22Rv1 (cell line): ENCODE measurements around the gene MRC1.
A peak's percentile ranks its signal among the peaks of the same experiment; 100 is the strongest.

Source experiments
- H3K27ac ChIP-seq: fragments of 450-650 bp; 2 replicates; pipeline ENCODE4 v1.5.1; 2017
- CTCF ChIP-seq: fragments of 450-650 bp; IDR thresholded peaks from 2 replicates; pipeline ENCODE4 v1.5.1; 2017; ENCODE audit warnings: mild to moderate bottlenecking
- ZFX ChIP-seq: fragments of 450-650 bp; IDR thresholded peaks from 2 replicates; pipeline ENCODE4 v1.6.1; 2017; ENCODE audit warnings: antibody characterized with exemption, borderline replicate concordance

Gene MRC1

DNA sequence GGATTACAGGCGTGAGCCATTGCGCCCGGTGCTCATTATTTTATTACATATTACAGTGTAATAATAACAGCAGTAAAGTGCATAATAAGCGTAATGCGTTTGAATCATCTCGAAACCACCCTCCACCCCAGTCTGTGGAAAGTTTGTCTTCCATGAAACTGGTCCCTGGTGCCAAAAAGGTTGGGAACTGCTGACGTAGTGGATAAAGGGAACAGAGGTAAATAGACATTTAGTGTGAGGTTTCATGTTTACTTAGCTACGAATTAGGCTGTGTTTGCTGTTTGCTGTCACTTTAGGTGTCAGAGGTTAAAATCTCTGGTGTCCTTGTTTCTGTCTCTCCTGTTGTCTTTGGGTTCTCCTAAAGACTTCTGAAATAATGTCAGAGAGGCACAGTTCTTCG, 82.3 kb downstream of the MRC1 start:
- TF ChIP-seq ZFX (no peak), CTCF (no peak)
- no peak overlapping the region for H3K27ac ChIP-seq

DNA sequence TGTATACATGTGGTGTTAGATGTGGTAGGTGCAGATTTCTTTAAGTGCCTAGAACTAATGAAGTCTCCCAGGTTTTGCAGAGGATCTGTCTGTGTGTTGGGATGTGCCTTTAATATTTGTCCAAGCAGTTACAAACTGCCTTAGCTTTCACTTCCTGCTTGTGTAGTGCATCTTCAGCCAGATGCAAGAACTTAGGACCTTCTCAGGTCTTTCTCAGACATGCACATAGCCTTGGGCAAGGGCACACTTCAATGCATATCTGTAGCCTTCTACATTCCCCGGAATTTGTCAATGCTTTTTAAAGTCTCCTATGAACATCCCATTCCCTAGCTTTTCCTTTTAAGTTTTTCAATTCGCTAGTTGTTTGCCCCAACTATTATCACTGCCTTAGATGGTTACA, 95.4 kb downstream of the MRC1 start:
- no peak for TF ChIP-seq CTCF
- TF ChIP-seq ZFX, result no peak
- no peak overlapping the region for H3K27ac ChIP-seq

GRCh38 chr10:17905491-17905890, 96.3 kb downstream of the MRC1 start:
- TF ChIP-seq ZFX, result no peak
- no peak for TF ChIP-seq CTCF
- H3K27ac ChIP-seq, result no peak overlapping the region

- H3K27ac ChIP-seq, result no peak overlapping the region
- no peak for TF ChIP-seq CTCF
- no peak for TF ChIP-seq ZFX
Measured at GRCh38 chr10:17906002-17906401, 96.9 kb downstream of the MRC1 start.

- H3K27ac ChIP-seq, result no peak overlapping the region
- no peak for TF ChIP-seq ZFX
- TF ChIP-seq CTCF, result no peak
Measured at GRCh38 chr10:17907641-17908040, 98.5 kb downstream of the MRC1 start.

GRCh38 chr10:17910125-17910789, 101.1 kb downstream of the MRC1 start:
- H3K27ac ChIP-seq, result no peak overlapping the region
- no peak for TF ChIP-seq ZFX
- TF ChIP-seq CTCF, result peak; percentile 81

- TF ChIP-seq ZFX (no peak), CTCF (no peak)
- H3K27ac ChIP-seq, result no peak overlapping the region
Measured at GRCh38 chr10:17912754-17913153, 103.6 kb downstream of the MRC1 start.
